Ecto neural progenitor cell (in vitro differentiated cells): Measurements from ENCODE around the gene EMX1.
"Not testable (repeated sequence)": the region's sequence is repeated elsewhere in the genome, so short reads cannot be mapped to it uniquely, and the experiment has no call there.

Experiments used
- DNase-seq: peaks from one replicate; pipeline ENCODE4 v3.0.0-alpha.2; 2018; ENCODE audit warnings: low spot score

The EMX1 gene

DNA sequence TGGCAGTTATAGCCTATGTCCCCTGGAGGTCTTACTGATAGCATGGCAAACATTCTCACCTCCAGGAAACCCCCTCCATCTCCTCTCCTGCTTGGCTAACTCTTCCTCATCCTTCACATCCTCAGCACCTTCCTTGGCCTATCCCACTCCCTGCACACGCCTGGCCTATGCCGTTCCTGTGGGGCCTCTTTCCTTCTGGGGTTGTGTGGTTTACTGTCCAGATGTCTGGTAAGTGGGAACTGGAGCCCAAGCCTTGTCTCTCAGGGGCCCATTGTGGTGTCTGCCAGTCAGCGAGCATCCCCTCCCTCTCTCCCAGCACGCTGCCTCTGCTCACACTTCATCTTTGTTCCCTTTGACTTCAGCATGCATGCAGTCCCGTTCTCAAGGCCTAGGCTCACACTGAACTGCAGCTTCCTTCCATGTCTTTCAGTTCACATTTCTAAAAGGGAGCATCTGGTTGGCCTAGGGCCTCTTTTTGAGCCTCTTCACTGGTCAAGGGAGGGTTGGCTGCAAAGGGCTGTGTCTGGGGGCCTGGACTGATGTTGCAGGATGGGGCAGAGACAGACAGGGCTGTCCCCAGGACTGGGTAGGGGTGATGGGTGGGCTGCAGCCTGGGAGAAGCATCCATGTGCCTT lies 17.0 kb upstream of the EMX1 start:
- DNase-seq = no peak

DNA sequence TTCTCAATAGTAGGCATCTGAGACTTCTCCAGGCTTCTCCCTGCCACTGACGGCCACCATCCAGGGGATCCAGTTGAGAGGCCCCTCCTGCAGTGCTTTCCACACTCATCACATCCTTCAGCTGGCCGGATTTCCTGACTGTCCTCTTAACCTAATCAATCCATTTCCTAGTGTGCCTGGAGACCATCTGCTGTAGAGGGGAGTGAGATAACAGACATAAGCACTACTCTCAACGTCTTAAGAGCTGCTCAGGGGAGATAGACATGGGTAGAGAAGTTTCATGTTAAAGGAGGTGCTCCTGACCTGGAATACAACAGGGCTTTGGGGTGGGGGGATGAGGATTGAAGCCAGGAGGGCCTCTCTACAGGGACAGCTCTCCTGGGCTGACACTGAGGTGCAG lies 15.9 kb upstream of the EMX1 start:
- DNase-seq = no peak

DNA sequence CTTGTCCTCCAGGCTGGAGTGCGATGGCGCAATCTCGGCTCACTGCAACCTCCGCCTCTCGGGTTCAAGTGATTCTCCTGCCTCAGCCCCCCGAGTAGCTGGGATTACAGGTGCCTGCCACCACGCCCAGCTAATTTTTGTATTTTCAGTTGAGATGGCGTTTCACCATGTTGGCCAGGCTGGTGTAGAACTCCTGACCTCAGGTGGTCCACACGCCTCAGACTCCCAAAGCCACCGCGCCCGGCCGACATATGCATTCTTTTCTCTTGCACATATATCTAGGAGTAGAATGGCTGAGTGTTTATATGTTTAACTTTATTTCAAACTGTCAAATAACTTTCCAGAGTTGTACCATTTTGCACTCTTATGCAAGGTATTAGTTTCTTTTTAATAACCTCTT lies 9.9 kb upstream of the EMX1 start:
- not testable (repeated sequence) for DNase-seq

DNA sequence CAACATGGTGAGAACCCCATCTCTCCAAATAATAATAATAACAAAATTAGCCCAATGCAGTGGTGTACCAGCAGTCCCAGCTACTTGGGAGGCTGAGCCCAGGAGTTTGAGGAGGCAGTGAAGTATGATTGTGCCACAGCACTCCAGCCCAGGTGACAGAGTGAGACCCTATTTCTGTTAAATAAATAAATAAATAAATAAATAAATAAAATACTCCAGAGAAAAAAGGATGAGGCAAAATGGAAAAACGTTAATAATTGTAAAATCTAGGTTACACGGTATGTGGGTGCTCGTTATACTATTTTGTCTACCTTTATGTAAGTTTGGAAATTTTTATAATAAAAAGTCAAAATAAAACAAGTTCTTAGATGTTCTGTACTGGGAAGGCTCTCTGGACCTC lies 8.6 kb upstream of the EMX1 start:
- DNase-seq = no peak

DNA sequence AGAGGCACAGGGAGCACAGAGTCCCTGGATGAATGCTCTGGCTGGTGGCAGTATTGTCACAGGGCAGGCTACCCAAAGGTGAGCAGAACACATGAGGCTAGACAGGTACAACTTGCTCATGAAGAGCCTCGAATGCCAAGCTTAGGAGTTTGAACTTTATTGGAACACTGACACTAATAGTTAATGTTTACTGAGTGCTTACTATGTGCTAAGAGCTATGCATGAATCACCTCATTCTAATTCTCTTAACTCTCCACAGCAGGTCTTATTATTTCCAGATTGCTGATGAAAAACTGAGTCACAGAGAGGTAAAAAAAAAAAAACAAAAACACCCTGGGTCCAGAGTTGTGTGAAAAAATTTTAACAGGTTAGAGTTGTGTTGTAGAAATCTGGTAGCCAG lies 6.1 kb upstream of the EMX1 start:
- DNase-seq = peak; percentile 22

DNA sequence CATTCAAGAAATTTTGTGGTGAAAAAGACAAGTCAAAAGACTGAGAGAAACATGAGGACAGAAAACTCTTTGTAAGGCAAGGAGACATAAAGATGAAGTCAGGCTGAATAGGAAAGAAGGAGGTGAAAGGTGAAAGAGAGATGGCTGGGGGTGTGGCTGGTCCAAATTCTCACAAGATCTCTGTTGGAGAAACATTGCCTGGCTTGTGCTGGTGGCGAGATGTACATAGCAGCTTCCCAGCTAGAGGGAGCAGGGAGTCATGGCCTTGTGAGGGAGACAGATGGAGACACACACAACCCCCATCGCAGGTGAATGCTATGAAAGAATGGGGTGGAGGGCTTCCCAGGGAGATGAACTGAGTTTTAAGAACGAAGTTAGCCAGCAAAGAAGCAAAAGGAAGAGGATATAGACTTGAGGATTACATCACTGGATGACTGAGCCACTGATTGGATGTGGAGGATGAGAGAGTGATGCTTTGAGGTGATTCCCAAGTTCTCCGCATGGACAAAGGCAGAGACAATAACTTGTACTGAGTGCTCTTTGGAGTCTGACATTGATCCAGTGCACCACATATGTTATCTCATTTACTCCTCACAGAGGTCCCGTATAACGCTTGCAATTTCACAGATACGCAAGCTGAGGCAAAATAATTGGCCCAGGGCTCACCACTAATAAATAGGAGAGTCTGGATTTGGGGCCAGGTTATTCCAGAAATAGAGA lies 3.7 kb upstream of the EMX1 start:
- peak; percentile 44 for DNase-seq

DNA sequence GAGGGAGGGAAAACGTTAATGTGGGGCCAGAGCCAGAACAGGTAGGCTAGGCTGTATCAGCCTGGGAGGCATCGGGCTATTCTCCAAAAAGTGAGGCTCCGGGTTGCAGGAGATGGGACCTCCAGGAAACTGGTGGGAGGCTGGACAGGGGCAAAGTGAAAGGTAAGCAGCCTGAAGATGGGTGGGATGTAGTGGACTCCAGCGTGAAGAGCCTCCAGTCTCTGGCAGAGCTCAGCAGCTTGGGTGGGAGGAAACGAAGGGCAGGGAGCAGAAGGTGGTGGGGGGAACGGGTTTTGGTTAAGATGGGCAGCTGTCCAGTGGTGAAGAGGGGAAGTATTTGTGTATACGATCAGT lies 3.1 kb upstream of the EMX1 start:
- peak; percentile 41 for DNase-seq

DNA sequence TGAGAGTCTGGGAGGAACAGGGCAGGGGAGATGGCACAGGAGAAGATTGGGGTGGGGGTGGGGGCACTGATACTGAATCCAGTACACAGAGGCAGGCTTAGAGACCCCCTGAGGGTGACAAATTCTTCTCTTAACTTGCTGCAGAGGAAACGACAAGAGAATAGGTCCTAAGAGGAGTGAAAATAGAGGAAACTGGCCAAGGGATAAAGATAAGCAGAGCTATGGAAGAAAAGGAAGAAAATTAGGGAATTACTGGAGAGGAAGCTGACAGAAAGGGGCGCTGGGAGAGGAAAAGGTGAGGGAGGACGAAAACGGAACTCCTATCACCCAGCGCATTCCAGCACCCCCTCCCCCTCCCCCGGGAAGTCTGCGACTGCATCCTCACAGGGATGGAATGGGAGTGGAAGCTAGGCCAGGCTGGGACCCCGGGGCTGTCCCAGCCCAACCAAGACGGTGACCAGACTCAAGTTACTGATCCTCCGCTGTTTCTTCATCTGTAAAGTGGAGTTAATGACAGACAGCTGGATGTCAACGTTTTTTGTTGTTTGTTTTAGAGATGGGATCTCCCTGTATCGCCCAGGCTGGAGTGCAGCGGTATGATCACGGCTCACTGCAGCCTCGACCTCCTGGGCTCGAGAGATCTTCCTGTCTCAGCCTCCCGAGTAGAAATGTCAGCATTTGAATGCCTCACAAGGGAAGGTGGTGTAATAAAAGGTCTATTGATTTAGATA lies 2.6 kb upstream of the EMX1 start:
- peak; percentile 53 for DNase-seq

DNA sequence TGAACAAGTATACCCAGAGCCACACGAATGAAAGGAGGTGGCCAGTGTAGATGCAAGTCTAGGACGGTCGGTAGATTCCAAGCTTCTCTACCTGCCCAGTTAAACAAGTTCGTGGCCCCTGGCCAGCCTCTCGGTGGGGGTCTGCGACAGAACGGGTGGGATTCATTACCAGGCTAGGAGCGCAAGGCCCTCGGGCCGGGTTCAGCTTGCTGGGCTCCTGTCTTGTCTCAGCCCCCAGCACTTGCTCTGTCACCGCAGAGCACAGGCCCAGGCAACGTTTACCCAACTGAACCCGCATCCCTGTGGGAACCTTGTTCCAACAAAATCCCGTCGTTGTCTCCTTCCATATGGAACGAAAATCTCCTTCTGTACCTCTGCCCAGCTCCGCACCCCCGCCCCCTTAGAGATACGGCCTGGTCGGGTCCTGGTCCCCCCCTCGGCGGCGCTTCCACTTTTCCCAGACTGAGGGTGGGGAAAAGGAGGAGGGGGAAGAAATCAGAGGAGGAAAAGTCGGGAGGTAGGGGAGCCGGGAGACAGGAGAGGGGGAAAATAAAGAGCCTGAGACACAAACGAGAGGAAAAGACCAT lies 1.9 kb upstream of the EMX1 start:
- peak; percentile 55 for DNase-seq

DNA sequence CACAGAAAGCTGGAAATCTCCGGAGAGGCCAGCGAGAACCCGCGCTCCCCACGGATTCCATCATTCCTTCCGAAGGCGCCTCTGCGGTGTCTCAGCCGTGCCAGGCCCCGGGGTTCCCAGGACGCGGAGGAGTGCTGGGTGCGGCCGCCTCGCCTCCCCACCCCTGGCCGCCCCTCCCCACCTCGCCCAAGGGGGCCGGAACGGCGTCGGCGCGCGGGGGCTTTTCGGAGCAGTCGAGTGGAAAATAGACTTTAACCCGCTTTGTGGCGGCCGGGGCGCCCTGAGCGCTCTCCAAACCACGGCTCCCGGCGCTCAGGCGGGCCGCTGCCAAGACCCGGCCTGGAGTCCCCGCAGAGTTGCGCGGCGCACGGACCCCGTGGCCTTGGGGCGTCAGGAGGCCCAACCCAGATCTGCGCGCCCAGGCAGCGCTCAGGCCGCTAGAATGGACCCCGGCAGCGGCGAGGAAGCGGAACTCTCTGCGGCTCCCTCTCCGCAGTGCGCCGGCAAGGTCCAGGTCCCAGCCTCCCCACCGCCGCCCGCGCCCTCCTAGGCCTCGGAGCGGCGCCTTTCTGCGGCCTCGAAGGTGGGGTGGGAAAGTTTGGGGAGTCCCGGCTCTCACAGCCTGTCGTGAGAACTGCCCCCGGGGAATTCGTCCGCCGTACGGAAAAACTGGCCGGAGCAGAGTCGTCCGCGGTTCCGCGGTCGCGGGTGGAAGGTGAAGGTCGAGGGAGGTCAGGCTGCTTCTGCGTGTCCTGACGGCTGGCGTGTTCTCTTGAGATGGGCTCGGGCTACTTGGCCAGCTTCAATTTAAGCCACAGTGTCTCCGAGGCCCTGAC lies 1.2 kb upstream of the EMX1 start:
- DNase-seq = peak; percentile 87

DNA sequence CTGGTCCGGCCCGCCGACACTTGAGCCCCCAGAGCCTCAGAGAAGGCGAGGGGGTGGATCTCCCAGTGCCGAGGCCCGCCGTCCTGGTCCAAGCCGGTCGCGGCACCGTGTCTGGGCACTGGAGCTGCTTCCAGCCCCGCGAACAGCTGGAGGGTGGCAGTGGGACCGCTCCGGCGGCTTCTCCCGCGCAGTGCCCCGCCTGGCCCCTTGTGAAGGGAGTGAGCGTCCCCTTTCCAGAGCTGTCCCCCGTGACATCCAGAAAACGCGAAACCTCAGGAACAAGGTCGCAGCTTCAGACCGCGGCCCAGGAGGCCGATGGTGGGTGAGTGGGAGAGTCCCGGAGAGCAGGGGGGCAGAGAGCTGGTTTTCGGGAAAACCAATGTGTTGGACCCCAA lies 579 bp upstream of the EMX1 start:
- peak; percentile 73 for DNase-seq

DNA sequence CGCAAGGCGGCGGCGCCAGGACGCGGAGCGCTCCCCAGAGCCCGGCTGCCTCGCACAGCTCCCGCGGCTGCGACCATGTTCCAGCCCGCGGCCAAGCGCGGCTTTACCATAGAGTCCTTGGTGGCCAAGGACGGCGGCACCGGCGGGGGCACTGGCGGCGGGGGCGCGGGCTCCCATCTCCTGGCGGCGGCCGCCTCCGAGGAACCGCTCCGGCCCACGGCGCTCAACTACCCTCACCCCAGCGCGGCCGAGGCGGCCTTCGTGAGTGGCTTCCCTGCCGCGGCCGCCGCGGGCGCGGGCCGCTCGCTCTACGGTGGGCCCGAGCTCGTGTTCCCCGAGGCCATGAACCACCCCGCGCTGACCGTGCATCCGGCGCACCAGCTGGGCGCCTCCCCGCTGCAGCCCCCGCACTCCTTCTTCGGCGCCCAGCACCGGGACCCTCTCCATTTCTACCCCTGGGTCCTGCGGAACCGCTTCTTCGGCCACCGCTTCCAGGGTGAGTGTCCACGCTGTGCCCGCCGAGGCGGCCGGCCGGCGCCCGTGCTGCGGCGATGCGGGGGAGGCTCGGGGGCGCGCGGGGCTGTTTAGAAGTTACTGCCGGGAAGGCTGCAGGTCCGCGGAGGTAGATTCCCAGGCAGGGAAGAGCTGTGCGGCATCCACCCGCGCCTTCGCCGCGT lies 696 bp downstream of the EMX1 start:
- peak; percentile 76 for DNase-seq

DNA sequence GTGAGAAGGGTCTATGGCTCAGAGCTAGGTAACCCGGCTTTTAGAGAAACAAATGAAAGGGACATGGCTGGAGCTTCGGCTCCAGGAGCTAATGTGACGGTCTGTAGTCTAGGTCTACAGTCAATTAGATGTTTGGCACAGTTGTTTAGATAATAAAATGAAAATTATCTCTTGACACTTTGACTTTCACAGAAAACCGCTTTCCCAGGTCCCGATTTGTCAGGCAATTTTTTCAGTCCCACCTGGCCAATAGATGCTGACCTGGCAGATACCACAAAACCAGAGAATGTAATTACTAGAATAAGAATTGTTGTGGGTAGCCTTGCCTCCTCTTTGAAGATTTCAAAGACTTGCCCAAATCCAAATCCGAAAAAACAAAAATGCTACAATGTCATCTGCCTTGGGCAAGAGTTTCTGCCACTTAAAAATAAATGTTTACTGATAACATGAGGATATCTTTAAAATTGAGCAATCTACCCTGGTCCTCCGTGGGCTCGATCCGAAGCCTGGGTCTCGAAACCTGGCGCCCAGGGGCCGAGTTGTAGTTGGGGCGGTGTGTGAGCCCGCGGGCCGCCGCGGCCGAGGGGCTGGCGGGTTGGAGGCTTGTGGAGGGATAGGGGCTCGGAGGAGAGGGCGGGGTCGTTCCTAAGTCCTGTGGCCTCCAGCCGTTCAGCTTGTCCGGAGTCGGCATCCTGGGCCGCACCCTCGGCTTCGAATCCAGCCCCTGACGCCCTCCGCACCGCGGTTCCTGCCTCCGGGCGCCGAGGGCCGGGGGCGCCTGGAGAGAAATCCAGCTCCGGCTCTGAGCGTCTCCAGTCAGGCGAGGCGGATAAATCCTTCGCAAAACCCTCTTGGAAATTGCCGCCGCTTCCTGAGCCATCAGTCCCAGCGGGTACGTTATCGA lies 2.3 kb downstream of the EMX1 start:
- DNase-seq = peak; percentile 72

DNA sequence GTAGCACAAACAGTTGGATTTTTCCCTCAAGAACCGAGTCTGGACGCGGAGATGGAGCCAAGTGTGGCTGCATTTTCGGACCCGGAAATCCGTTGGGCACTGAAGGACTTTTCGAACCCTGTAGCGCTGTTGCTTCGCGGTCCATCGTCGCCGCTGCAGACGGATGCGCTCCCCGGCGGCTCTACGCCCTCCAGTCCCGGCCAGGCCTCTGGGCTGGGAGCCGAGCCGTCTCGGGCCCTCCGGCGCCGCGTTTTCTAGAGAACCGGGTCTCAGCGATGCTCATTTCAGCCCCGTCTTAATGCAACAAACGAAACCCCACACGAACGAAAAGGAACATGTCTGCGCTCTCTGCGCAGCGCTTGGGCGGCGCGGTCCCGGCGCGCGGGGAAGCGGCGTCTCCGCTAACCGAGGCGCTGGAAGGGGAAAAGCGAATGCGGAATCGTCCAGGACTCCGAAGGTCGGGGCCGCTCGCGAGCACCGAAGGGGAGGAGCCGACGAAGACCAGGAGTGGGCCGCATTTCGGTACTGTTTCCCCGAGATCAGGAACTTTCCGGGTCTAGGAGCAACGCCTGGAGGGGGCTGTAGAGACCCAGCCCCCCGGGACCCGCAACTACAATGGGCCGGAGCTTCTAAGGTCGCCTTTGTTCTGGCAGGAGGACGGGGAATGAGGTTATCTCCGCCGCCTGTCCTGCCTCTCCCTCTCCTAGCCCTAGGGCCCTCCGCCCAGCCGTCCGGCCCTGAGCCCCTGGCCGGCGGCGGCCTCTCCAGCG lies 3.2 kb downstream of the EMX1 start:
- DNase-seq = peak; percentile 81

DNA sequence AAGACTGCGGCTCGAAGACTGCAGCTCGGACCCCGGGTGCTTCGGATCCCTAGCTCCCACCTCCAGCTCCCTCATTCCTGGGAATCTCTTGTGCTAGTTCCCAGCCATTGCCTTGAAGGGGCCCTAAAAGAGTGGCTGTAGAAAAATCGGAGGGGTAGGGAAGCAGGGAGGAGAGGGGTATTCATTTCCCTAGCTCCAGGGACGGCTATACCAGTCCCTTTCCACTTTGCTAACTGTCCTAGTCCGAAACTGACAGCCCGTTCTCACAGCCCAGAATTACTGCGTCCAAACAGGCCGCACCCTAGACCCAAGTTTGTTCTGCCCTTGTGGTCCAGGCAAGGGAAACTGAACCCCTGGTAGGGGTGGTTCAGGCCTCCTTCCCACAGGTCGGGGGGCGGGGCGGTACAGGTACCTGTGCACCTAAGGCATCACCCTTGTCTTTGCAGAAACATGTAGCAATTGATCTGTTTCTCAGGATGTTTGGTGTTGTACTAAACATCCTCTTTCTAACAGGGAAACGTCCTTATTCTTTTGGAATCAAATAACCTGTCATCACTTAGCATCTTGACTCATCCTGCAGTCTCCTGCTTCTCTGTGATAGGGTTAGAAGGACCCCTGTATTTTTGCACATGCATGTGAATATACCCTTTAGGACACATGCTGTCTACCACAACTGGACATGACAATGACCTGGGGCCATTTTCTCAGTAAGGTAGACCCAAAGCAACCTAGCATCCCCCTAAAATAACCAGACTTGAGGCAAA lies 4.0 kb downstream of the EMX1 start:
- peak; percentile 43 for DNase-seq

DNA sequence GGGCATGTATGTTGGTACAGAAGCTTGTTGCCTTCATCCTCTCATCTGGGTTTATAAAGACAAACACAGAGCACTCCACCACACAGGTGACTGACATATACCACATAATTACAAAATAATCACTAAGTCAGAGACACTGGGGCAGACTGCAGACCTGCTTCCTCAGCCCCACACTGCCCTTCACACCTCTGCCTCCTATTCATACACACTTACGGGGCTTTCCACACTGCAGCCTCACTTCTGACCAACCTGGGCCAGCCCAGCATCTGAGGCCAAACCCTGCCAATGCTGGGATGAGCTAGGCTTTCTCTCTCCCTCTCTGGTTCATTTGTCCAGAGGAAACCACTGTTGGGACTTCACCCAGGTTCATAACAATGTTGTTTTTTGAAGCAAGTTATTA lies 4.5 kb downstream of the EMX1 start:
- no peak for DNase-seq

DNA sequence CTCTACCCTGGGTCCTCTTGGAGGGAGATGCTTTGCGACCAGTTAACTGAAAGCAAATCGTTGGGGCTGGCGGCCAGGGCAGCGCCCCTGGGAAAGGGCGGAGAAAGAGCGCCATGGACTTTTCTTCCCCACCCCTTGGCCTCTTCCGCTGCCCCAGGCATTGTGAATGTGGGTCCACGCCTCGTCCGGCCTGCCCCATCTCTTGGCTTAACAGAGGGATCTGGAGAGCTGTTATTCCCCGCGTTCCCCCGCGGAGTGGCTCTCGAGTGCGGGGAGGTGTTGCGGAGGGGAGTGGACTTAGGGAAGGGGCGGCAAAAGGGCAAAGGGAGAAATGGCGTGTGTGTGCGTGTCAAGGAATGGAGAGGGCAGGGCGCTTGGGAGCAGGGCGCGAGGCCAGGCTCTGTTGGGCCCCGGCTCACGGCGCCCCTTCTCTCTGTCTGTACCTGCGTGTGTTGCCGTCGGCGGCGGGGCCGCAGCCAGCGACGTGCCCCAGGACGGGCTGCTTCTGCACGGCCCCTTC lies 6.6 kb downstream of the EMX1 start:
- DNase-seq = peak; percentile 59

DNA sequence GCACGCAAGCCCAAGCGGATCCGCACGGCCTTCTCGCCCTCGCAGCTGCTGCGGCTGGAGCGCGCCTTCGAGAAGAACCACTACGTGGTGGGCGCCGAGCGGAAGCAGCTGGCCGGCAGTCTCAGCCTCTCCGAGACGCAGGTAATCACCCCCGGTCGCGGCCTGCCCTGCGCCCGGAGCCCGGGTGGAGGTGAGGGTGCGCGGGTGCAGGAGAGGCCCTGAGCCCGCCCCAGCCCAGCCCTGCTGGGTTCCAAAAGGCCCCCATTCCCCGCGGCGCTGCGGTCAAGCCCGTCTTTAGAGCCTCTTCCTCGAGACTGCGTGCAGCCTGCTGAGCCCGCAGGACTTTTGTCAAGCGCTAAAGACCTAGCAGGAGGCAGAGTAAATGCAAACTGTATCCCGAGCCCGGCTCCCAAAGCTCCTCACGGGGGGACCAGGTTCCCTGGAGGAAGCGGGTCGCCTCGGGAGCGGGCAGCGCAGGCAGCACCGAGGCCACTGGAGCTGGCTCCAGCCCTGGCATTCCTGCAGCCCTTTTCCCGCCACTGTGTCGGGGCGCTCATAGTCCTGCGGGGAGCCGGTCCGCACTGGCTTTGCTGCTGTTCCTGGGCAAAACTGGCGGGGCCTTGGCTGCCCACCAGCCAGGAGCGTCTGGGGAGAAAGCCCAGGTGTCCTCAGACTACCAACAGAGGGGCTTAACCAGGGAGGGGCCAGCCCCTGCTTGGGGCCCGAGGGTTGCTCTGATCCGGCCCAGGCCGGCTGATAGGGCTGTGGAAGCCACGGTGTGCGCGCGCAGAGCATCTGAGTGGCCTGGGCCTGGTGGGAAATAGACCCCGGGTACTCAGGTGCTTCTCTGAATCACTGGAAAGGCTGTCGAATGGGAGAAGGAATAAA lies 7.3 kb downstream of the EMX1 start:
- peak; percentile 72 for DNase-seq
